GM10266 (cell line): ENCODE data around the gene NLRP5.

ENCODE experiments used
- DNase-seq: peaks from one replicate; pipeline ENCODE4 v3.0.0; 2012; ENCODE audit errors: extremely low spot score
- CTCF ChIP-seq: IDR thresholded peaks from 2 replicates; pipeline ENCODE4 v1.5.1; 2012; ENCODE audit warnings: mild to moderate bottlenecking, low read depth; ENCODE audit not compliant: control insufficient read depth, insufficient read depth; ENCODE audit errors: missing control alignments

Gene NLRP5

GRCh38 chr19:56110515-56111448 lies 124.2 kb downstream of the NLRP5 start:
- no peak for DNase-seq
- no peak for TF ChIP-seq CTCF
